DMS 273 (cell line): ENCODE data around the gene CORO7.

Experiments
- DNase-seq: peaks from one replicate; lab custom pipeline; 2025; ENCODE audit not compliant: unreplicated experiment; lab: John Stamatoyannopoulos, UW

Gene CORO7

GRCh38 chr16:4426722-4427372 lies 10.5 kb upstream of the CORO7 start:
- no peak for DNase-seq

DNA sequence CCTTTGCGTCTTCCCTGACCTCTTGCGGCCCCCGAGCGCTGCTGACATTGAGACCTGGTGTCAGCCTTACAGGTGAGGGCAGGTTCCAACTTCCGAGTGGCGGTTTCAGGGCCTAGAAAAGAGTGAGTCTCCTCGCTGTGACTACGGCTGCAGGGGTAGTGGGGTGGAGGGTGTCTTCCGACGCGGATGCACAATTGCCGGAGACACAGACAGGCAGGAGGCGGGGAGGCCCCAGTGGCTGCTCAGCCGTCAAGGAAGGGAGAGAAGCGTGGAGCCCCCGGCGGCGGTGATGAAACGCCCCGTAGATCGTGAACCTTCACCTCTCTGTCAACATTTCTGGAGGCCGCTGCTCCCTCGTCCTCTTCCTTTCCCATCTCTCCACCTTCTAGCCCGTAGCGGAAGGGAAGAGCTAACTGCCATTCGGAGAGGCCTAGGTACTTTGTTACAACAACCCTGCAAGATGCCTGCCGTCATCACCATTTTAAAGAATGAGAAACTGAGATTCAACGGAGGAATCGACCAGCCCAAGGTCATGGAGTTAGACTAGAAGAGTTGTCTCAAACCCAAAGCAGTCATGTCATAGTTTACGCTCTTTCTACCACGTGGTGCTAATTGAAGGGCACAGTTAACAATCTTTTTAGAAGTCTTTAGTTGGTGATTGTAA lies 9.8 kb upstream of the CORO7 start:
- peak; percentile 67 for DNase-seq

- DNase-seq: peak; percentile 98
Measured at GRCh38 chr16:4425378-4426020, 9.1 kb upstream of the CORO7 start, which contains the start of gene DNAJA3. Gene DNAJA3 (plus strand): TSS chr16:4425868. CDS start chr16:4425882, 14 bp downstream.

DNA sequence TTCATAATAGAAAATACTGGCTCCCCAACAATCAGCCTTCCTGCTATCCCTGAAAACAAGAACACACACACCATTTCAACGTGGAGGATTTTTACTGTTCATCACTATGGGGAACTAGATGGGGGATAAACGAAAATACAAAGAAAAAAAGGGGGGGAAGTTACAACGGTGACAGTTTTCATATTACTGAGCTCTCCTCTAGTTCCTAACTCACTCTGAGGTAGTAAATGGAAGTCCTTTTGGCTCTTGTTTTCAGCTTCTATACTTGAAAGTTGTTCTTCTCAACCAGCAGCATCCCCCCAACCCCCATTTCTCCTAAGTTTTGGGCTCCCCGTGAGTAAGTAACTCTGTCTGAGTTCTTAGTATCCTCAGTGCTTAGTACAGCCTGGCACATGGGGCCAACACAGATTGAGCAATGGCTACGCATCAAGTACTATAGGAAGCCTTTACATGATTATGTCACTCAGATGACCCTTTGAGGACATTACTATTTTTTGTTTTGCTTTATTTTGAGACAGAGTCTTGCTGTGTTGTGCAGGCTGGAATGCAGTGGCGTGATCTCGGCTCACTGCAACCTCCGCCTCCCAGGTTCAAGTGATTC lies 4.2 kb upstream of the CORO7 start:
- DNase-seq: no peak

DNA sequence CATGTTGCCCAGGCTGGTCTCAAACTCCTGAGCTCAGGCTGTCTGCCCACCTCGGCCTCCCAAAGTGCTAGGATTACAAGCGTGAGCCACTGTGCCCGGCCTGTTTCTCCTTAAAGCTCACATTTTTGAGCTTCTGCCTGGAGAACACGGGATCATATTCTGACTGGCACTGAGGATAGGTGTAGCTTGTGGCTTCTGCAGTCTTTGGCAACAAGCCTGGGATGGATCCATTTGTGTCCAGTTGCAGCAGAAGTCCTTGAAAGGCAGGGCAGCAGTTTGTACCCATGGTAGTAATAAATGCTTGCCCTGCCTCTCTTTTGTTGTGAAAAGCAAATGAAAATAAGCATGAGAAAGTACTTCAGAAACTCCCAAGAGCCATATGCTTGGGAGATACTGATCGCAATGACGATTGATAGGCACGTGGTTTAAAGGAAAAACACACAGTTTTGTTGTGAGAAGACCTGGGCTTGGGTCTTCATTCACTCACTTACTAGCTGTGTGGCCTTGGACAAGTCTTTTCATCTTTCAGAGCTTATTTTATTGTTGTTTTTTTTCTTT lies 3.1 kb upstream of the CORO7 start:
- no peak for DNase-seq

GRCh38 chr16:4415538-4416199 lies 727 bp downstream of the CORO7 start:
- DNase-seq: peak; percentile 67

DNA sequence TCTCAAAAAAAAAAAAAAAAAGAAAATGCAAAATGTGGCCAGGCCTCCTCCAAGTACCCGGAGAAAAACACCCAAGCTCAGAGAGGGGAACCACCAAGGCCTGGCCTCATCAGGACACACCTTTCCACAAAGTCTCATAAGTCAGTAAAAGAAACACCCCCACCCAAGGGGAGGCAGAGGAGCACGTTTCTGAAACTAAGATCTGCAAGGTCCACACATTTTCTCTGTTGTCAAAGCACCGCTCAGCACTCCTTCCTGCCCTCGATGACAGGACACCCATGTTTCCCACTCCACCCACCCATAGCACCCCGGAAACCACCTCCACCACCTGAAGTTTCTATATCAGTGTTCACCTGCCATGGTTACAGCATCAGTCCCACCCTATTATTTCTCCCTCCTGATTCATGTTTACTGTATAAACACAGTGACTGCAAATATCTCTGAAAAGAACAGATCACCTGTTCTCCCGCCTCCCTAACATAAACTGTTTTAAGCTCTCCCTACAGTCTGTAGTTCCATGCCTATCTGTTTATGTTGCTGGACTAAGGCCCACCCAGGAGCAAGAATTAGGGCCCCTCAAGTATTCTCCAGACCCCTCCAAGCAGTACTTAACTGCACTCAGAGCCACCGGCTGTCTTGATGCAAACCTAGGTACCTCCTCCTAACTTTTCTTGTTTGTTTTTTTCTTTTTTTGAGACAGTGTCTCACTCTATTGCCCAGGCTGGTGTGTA lies 2.0 kb downstream of the CORO7 start:
- DNase-seq: no peak

- DNase-seq: no peak
Measured at GRCh38 chr16:4412854-4413253, 3.5 kb downstream of the CORO7 start.

DNA sequence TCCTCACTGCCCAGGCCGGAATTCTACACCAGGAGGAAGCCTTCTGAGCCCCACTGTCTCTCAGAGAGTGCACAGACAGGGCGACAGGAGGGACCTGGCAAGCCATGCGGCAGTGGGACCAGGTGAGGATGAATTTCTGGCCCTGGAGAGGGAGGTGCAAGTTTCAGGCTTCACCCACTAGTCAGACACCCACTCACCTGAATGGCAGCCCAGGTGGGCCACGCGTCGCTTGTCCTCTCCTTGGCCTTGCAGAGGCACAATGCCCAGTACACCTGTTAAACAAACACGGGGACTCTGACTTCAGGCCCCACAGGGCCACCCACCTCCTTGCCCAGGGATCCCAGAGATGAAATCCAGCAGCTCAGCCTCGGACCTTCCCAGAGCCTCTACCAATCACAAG lies 4.2 kb downstream of the CORO7 start:
- no peak for DNase-seq

DNA sequence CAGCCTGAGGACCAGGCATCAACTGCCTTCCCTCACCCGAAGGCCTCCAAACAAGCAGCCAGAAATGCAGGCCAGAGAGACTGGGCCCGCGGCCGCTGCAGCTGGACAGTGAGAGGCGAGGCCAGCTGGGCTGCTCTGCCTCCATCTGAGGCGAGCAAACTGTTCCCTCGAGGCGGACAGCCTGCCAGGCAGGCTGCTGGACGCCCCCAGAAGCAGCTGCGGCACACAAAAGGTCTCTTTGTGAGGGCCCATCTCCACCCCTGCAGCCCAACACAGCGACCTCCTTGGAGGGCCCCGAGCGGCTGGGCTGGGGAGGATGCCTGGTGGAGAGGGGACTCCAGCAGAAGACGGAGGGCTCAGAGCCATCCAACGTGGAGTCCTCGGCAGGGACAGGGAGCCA lies 4.7 kb downstream of the CORO7 start:
- DNase-seq: peak; percentile 32

GRCh38 chr16:4410335-4411075 lies 5.9 kb downstream of the CORO7 start:
- DNase-seq: peak; percentile 59

DNA sequence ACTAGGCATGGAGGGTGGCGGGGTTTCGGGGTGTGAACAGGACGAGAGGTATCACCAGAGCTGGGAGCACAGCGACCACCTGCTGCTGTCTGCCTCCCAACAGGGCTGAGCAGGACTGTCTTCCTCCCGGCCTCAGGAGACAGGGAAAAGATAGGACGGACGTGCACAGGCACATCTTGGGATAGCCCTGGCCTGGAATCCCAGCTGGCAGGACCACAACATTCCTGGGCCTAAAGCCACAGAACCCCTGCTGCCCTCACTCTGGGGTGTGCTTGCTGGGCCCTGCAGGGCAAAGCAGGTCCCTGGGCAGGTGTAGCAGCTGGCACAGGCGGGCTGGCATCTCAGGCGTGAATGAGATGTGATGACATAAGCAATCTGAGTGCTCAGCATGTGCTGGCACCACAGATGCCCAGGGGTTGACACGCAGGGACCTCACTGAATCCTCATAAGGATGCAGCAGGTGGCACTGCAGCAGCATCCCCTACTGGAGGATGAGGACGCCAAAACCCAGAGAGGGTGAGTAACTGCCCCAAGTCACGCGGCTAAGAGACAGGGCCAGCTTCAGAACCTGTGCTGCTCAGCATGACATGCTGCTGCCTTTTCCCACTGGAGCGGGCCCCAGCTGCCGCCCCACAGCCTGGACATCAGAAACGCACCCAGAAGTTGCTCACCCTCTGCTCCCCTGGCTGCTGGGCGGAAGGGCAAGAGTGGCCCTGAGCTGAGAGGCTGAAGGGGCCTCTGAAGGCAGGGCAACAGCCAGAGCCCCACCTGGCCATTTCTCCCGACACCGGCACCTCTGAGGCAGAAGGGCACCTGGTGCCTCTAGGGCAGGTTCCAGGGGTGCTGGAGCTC lies 7.1 kb downstream of the CORO7 start:
- peak; percentile 88 for DNase-seq

DNA sequence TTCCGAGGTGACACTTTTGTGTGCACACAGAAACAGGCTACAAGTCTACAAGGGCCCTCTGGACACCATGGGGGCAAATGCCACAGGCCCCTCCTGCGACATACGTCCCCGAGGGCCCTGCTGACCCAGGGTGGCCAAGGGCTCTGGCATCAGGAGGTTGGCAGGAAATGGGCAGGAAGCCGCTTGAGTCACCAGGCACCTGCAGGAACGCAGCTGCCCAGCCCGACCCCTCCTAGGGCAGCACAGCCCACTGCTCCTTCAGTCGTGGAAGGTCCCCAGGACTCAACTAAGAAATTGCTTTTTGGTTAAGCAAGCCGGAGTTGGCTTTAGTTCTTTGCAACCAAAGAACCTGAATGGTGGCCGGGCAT lies 8.1 kb downstream of the CORO7 start:
- DNase-seq: no peak

- no peak for DNase-seq
Measured at GRCh38 chr16:4407543-4408322, 8.7 kb downstream of the CORO7 start.

DNA sequence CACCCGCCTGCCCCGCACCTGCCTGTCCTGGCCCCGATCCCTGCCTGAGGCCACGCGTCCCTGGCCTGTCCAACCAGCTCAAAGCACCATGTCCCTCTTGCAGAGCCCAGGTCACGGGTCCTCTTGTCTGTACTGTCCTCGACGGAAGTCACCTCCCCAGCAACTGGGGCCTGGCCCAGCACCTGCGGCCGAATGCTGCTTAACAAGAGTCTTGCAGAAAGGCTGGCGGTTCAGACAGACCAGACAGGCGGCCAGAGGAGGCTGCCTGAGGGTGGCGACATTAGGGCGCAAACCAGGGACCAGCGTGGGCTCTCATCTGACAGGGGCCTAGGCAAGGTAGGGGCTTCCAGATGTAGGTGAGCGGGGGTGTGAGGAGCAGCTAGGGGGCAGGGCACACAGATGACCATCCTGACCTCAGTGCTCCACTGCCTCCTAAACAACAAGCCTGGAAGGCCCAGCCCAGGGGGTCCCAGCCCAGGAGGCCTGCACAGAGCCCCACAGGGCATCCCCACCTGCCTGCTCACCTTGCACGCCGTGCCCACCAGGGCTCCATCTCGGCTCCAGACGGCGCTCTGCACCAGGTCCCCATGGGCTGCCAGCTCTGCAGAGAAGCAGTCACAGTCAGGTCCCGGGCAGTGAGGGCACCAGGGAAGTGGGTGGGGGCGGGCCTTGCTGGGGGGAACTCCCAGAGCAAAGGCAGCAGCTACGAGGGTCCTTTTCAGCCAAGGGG lies 11.3 kb downstream of the CORO7 start:
- no peak for DNase-seq

- peak; percentile 77 for DNase-seq
Measured at GRCh38 chr16:4404247-4404966, 12.0 kb downstream of the CORO7 start.
